Sciatic nerve (tissue), 2 donors: ENCODE data around the gene NTF4. TPM values are rescaled to one million over a fixed set of nuclear protein-coding genes. Genes with fewer than 3 reads are reported as not detected.
A peak's percentile ranks its signal among the peaks of the same experiment; 100 is the strongest.
"Not testable (repeated sequence)": the region's sequence is repeated elsewhere in the genome, so short reads cannot be mapped to it uniquely, and the experiment has no call there.

ENCODE experiments used
- ATAC-seq: fragments of 200-7000 bp; cut with Tn5 transposase; one replicate; pipeline ENCODE4 v1.9.1; 2020; ENCODE audit warnings: mild to moderate bottlenecking, moderate library complexity
- DNase-seq: peaks from one replicate; pipeline ENCODE4 v3.0.0-alpha.2; 2020; ENCODE audit warnings: low spot score
- intact Hi-C: fragments of 100-400 bp; cut with DNase I; formaldehyde crosslinking; loops from one replicate; pipeline ENCODE4 v1.14.2; 2022
- total RNA-seq: library from RNA; stranded (reverse); fragmentation: NEBNext Ultra II Directional; extraction: Animal tissue kit (Norgen Biotek cat#: 25700); gene quantifications from one replicate; pipeline ENCODE4 v1.2.1, GENCODE V29; 2021
- donor health status: DM: no; HTN: no; CAD: no.
- donor health status: DM: no; HTN: no; CAD: no.

NTF4 gene
- total RNA-seq, 1 donor from 2014 or later: not detected

DNA sequence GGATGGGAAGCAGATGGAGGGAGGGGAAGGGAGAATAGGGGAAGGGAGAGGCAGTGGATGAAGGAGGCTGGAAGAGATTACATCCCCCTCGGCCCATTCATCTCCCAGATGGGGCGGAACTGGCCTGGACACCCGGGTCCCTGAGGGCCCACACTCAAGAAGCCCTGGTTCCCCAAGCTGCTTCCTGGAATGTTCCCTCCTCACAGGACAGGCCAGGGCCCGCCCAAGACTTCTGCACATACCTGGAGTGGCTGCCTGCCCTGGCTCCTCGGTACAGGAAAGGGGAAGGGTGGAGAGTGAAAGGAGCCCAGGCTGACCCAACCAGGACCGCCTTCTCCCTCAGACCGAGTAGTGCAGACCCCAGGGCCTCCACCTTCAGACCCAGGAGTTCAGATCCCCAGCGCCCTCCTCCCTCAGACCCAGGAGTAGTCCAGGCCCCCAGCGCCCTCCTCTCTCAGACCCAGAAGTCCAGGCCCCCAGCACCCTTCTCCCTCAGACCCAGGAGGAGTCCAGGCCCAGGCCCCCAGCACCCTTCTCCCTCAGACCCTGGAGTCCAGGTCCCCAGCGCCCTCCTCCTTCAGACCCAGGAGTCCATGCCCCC is 489 bp downstream of the NTF4 start:
- intact Hi-C loops: no loop called here
- ATAC-seq (peak; percentile 17), DNase-seq (no peak)

GRCh38 chr19:49061445-49061844 is 3.2 kb downstream of the NTF4 start:
- ATAC-seq (no peak), DNase-seq (no peak)
- intact Hi-C loops: no loop called here

GRCh38 chr19:49061000-49061399 is 3.6 kb downstream of the NTF4 start:
- ATAC-seq: no peak
- intact Hi-C loops: no loop called here
- no peak for DNase-seq

DNA sequence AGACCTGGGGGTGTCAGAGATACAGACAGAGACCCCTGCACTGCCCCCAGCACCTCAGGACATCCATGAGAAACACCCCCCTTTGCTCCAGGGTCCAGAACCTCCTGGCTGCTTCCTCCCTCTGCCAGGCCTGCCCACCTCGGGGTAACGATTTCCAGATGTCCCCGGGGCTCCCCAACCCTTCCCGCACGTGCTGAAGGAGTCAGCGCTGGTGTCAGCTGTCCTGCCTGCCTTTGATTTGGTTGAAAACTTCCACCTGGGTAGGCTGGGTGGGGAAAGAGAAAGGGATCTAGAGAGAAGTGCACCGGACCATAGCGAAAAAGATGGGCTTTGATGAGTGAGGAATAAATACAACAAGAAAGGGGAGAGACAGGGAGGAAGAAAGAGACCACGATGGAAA is 5.6 kb downstream of the NTF4 start:
- DNase-seq (no peak), ATAC-seq (no peak)
- intact Hi-C loops: no loop called here

DNA sequence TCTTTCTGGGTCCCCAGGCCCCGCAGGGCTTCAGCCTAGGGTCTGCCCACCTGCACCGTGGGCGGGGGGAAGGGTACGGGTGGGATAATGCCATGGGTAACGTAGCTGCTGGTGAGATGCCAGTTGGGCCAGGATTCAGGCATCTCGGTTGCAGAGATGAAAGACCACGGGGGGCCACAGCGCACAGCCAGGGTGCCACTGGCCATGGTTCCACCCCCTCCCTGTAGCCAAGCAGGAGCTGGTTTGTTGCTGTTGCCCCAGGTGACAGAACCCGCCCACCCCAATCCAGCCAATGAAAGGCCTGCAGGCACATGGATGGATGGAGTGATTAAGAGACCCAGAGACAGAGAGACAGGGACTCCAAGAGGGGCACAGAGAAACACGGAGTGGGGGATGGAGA is 6.1 kb downstream of the NTF4 start:
- ATAC-seq (no peak), DNase-seq (no peak)
- intact Hi-C loops: no loop called here

DNA sequence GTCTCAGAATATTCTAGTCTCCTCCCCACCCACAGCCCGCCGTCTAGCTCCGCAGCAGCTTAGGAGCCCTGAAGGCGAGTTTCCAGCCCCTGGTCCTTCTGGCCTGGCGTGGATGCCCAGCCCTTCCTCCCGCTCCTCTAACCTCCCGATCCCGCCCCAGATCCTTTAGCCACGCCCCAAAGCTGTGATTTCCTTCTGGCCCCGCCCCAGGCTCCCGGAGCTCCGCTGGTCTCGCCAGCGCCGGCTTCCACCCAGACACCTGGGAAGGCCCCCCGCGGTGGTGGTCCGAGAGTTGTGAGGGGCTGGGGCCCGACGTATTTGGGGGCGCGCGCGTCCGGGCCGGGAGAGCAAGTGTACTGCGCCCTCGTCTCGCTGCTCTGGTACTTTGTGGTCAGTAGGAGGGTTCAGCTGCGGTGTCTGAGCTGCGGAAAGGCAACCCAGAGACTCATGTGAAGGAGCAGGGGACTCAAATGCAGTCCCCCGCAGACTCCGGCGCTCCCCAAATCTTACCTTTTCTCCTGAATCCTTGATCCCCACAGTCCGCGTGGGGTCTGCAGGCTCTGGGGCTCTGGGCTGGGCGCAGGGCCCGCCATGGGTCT is 6.9 kb downstream of the NTF4 start, which contains the start of gene CGB7:
CGB7 (minus strand) TSS at position 114 of the 599 bp plus-strand sequence. CDS start 2,374 bp downstream, outside the sequence.
- DNase-seq: peak; percentile 81
- peak; percentile 77 for ATAC-seq
- intact Hi-C loops: no loop called here

DNA sequence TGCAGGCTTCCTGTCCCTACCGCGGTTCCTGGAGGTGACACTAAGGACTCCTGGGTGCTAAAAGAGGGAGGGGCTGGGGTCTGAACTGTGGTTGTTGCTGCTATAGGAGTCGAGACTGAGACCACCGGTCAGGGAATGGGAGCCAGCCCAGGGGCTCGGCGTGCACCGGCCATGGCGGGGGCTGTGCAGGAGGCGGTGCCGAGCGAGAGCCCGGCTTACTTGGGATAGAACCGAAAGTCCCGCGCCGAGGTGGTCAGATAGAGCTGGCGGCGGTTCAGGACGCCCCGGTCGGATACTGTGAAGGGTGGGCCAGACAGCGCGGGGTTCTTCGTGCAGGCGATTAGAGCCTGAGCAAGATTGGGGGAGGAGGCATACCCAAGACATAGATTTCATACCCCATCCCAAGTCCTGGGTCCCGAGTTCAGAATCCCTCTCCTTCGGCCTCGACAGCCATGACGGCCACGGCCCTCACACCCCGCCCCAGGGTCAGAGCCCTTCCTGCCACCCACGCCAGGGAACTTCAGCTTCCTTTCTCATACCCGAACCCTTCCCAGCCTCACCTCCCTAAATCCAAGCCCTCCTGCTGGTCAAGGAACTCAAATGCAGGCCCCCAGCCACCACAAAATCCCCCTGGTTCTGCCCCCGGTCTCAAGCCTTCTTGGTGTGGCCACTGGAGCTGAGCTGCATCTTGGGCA is 7.6 kb downstream of the NTF4 start:
- intact Hi-C loops, DNase-seq: not testable (repeated sequence)
- peak; percentile 38 for ATAC-seq

DNA sequence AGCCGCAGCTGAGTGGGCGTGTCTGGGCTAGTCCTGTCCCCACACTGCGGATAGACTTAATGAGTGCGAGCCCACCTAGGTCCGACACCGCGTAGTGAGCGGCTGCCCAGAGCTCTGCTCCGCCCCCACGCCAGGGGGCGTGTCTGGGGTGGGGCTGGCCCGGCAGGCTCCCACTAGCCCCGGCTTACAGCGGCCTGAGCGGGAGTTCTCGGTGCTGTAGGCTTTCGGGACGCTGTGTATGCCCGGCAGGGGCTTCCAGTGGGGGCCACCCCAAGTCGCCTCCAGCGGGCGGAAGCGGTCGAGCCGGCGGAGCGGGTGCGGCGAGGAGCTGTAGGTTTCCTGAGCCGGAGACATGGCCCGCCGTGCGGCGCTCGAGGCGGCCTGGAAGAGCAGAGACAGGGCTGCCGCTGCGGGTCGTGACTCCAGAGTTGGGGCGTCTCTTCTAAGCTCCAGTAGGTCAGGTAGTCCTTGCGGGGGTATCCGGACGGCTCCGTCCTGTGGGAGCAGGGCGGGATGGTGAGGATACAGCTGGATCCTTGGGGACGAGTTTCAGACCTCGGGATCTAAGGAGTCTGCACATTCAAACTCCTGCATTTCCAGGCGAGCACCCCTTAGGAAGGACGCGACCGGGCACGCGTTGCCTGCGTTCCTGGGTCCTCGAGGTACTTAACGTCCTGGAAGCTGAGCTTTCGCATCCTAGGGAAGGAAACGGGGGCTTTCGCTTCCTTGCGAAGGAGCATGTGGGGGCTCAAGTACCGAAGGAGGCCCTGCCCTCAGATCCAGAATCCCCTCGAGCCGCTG is 8.3 kb downstream of the NTF4 start:
- DNase-seq (peak; percentile 76), ATAC-seq (peak; percentile 82)

GRCh38 chr19:49050376-49051033 is 14.1 kb downstream of the NTF4 start:
- intact Hi-C loops, DNase-seq, ATAC-seq: not testable (repeated sequence)

More for the DNA sequence above, 8.3 kb downstream of the NTF4 start:
- intact Hi-C loops: no loop called here

DNA sequence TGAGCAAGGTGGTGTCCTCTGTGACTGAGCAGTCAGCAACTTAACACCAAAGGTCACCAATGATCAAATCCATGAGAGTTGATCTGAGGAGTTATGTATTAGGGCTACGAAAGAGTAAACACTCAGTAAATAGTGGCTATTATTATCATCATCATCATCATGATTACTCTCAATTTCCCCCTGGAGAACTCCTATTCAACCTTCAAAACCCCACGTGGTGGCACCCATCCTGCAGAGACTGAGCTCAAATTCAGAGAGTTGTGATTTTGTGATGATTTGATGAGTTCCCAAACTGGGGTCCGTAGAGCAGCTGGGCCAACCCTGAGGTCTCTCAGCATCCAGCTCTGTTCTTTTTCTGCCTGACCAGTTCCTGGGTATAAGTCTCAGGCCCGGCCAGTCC is 14.8 kb downstream of the NTF4 start:
- intact Hi-C loops, ATAC-seq, DNase-seq: not testable (repeated sequence)

GRCh38 chr19:49049011-49049410 is 15.6 kb downstream of the NTF4 start, which contains the start of gene CGB8:
CGB8 (minus strand) TSS chr19:49049111; CDS start chr19:49048739, 372 bp downstream.
- DNase-seq, ATAC-seq, intact Hi-C loops: not testable (repeated sequence)

DNA sequence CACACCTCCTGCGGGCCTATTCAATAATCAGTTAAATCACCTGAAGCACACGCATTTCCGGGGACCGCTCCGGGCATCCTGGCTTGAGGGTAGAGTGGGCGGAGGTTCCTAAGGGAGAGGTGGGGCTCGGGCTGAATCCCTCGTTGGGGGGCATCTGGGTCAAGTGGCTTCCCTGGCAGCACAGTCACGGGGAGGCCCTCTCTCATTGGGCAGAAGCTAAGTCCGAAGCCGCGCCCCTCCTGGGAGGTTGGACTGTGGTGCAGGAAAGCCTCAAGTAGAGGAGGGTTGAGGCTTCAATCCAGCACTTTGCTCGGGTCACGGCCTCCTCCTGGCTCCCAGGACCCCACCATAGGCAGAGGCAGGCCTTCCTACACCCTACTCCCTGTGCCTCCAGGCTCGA is 21.1 kb downstream of the NTF4 start, which contains the start of gene CGB5:
CGB5 (plus strand) TSS at position 301 of the 400 bp plus-strand sequence. CDS start 362 bp downstream, outside the sequence.
- DNase-seq, intact Hi-C loops, ATAC-seq: not testable (repeated sequence)

GRCh38 chr19:49042666-49043065 is 22.0 kb downstream of the NTF4 start:
- intact Hi-C loops, ATAC-seq, DNase-seq: not testable (repeated sequence)

DNA sequence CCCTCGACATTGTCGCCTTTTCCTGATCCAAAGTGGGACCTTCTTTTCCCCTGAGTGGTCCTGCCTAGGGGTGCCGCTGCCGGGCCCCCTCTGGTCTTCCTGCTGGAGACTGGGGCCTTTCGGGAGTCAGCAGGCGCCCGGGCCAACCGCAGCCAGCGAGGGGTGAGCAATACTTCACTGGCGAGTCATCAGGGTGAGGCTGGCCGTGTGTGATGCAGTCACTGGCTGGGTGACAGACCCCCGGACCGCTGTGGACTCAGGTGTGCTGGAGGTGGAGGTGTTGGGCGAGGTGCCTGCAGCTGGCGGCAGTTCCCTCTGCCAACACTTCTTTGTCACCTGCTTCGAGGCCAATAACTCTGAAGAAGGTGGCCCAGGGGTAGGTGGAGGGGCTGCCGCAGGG is 22.4 kb downstream of the NTF4 start:
- intact Hi-C loops: no loop called here
- no peak for DNase-seq

DNA sequence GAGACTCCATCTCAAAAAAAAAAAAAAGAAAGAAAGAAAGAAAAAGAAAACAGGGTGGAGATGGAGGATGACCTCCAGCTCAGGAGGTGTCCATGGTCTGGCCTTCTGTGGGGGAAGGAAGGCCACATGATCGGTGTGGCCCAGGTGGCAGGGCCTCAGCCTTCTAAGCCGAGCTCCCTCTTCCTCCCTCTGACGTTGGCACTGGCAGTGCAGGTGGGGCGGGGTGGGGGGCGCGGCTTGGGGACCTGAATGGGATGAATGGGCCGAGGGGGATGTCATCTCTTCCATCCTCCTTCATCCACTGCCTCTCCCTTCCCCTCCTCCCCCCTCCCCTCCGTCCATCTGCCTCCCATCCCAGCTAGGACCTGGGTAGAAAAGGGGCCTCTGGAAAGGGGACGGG is 24.9 kb downstream of the NTF4 start:
- DNase-seq, intact Hi-C loops, ATAC-seq: not testable (repeated sequence)

More for the DNA sequence above, 22.4 kb downstream of the NTF4 start:
- no peak for ATAC-seq

DNA sequence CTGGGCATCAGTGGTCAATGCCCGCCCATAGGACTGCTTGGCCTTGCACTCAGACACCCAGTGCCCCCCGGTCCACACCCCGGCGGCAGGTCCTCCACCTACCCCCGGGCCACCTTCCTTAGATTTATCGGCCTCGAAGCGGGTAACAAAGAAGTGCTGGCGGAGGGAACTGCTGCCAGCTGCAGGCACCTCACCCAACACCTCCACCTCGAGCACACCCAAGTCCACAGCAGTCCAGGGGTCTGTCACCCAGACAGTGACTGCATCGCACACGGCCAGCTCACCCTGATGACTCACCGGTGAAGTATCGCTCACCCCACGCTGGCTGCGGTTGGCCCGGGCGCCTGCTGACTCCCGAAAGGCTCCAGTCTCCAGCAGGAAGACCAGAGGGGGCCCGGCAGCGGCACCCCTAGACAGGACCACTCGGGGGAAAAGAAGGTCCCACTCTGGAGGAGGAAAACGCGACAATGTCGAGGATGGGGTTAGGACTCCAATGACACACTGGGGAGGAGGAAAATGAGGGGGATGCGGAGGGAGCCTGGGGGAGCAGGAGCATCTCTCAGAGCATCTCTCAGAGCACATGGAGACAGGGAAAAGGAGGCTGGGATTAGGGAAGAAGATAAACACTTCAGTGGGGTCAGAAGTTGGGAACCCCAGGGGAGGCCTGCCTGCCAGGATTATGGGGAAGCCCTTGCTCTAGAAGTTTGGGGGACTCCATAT is 25.9 kb downstream of the NTF4 start:
- intact Hi-C loops, ATAC-seq, DNase-seq: not testable (repeated sequence)

DNA sequence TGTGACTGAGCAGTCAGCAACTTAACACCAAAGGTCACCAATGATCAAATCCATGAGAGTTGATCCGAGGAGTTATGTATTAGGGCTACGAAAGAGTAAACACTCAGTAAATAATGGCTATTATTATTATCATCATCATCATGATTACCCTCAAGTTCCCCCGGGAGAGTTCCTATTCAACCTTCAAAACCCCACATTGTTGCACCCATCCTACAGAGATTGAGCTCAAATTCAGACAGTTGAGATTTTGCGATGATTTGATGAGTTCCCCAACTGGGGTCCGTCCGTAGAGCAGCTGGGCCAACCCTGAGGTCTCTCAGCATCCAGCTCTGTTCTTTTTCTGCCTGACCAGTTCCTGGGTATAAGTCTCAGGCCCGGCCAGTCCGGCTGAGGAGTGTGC is 26.5 kb downstream of the NTF4 start:
- ATAC-seq, DNase-seq, intact Hi-C loops: not testable (repeated sequence)

DNA sequence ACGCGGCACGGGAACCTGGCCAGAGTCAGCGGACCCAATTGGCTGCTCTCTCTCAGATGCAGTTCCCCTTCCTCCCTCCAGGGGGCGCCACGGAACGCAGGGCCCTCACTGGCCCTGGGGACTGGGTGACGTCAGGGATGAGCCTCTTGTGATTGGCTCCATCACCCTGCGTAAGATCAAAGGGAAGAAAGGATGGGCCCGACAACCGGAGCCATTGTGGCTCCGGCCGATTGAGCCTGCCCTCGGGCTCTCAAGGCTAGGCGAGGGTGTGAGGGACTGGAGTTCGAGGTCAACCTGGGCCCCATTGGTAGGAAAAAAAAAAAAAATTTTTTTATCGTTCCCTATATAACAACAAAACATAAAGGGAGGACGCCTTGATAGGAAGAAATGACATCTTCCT is 27.8 kb downstream of the NTF4 start, which contains the start of gene CGB1:
CGB1 (minus strand) TSS at position 81 of the 400 bp plus-strand sequence. CDS start 184 bp downstream, outside the sequence.
- DNase-seq, ATAC-seq, intact Hi-C loops: not testable (repeated sequence)
